ENCODE data around the gene SUMF1. TPM values are rescaled to one million over a fixed set of nuclear protein-coding genes. Genes with fewer than 3 reads are reported as not detected.
A peak's percentile ranks its signal among the peaks of the same experiment; 100 is the strongest.

Gene SUMF1
- total RNA-seq, 1 donor from 2014 or later: 8.6 TPM

DNA sequence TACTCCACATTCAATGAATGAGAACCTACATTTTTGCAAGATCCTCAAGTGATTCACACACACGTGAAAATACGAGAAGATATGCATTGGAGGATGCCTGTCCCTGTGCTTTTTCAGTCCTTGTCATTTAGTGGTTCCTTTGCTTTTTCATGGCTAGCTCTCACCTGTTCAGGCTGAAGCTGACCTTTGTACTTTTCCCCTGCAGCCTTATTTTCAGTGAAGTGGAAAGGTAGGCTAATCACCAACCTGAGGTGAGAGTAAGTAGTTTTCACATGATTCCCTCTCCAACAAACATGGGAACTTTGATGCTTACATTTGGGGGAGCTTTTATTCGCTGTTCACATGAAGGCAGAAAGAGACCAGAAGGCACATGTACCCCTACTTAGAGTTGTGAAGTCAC is 34.4 kb upstream of the SUMF1 start:
- no peaks in the 10 kb centered on the region for H3K9me3 ChIP-seq (replicated peaks)
- H3K27ac ChIP-seq (replicated peaks): no peak overlapping the region
- H3K36me3 ChIP-seq: peaks cover 32% of the 10 kb centered on the region
- H3K4me3 ChIP-seq: no peak overlapping the region
- H3K27me3 ChIP-seq (ENCODE audit: low read depth): no peaks in the 10 kb centered on the region
- peaks cover 58% of the 10 kb centered on the region for H3K4me1 ChIP-seq
- TF ChIP-seq, protein P1, sequence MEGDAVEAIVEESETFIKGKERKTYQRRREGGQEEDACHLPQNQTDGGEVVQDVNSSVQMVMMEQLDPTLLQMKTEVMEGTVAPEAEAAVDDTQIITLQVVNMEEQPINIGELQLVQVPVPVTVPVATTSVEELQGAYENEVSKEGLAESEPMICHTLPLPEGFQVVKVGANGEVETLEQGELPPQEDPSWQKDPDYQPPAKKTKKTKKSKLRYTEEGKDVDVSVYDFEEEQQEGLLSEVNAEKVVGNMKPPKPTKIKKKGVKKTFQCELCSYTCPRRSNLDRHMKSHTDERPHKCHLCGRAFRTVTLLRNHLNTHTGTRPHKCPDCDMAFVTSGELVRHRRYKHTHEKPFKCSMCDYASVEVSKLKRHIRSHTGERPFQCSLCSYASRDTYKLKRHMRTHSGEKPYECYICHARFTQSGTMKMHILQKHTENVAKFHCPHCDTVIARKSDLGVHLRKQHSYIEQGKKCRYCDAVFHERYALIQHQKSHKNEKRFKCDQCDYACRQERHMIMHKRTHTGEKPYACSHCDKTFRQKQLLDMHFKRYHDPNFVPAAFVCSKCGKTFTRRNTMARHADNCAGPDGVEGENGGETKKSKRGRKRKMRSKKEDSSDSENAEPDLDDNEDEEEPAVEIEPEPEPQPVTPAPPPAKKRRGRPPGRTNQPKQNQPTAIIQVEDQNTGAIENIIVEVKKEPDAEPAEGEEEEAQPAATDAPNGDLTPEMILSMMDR (IDR thresholded peaks at IDR 0.05; ENCODE audit: borderline replicate concordance): no peak
- no peak for DNase-seq
- intact Hi-C loops (cut with micrococcal nuclease): no loop called here

DNA sequence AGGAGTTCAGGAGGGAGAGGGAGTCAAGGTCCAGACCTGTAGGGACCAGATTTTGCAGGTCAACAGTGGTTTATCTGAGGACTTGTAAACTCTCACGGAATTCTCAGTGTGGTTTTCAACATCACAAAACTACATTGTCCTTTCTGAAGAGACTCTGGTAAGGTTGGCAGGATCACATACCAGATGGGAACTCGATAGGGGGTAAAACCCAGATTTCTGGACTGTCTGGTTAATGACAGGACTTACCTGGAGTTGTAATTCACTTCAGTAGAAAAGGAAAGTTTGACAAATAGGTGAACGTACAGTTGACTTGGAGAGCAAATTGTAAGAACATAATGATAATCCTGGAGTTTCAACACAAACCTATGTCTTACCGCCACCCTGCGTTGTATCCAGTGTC is 31.4 kb upstream of the SUMF1 start:
- TF ChIP-seq, protein P1 (IDR thresholded peaks at IDR 0.05; ENCODE audit: borderline replicate concordance): no peak
- intact Hi-C loops (cut with micrococcal nuclease): loop anchor here (10.0 kb wide), 2 partner anchors 86 to 144 kb away; no protein-coding TSS in a partner anchor
- peaks cover 32% of the 10 kb centered on the region for H3K36me3 ChIP-seq
- H3K4me3 ChIP-seq: no peak overlapping the region
- no peak overlapping the region for H3K27ac ChIP-seq (replicated peaks)
- H3K27me3 ChIP-seq (ENCODE audit: low read depth): no peaks in the 10 kb centered on the region
- peaks cover 60% of the 10 kb centered on the region for H3K4me1 ChIP-seq
- no peak for DNase-seq
- no peaks in the 10 kb centered on the region for H3K9me3 ChIP-seq (replicated peaks)

DNA sequence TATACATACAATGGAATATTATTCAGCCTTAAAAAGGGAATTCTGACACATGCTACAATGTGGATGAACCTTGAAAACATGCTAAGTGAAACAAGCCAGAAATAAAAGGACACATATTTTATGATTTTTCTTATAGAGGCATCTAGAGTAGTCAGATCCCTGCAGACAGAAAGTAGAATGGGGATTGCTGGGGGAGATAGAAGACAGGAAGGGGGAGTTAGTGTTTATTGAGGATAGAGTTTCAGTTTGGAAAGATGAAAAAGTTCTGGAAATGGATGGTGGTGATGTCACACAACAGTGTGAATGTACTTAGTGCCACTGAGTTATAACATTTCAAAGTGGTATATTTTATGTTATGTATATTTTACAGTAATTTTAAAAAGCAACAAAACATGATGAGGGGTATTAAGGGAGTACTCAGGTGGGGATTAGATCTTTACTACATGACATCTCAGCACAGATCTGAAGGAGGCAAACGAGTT is 30.8 kb upstream of the SUMF1 start:
- peaks cover 58% of the 10 kb centered on the region for H3K4me1 ChIP-seq
- intact Hi-C loops (cut with micrococcal nuclease): loop anchor here (10.0 kb wide), 2 partner anchors 87 to 143 kb away; no protein-coding TSS in a partner anchor
- TF ChIP-seq, protein P1 (IDR thresholded peaks at IDR 0.05; ENCODE audit: borderline replicate concordance): no peak

DNA sequence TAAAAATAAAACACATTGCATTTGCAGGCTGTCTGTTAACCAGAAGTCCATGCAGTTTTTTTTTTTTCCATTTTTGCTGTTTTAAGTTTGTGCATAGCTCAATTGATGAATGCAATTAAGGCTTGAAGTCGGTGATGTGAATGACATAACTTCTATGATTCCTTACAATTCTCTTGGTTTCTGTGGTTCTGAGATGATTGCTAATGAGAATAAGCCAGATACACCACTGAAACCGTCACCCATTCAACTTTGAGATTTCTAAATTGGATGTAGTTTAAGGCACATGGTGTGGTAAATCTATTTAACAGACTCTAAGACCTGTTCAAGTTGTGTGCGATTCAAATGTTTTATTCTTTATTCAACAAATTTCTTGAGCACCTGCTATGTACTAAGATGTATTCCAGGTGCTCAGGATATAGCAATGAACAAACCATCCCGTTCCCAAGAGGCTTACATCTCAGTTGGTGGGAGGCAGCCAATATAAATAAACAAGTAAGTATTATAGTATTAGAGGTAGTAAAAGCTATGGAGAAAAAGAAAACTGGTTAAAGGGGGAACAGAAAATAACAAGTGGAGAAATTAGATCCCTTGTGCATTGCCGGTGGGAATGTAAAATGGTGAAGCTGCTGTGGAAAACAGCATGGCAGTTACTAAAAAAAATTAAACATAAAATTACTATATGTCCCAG is 30.1 kb upstream of the SUMF1 start:
- TF ChIP-seq, protein P1 (IDR thresholded peaks at IDR 0.05; ENCODE audit: borderline replicate concordance): no peak
- Histone ChIP-seq H3K27ac (replicated peaks) (no peak overlapping the region), H3K36me3 (peaks cover 32% of the 10 kb centered on the region), H3K4me1 (peaks cover 58% of the 10 kb centered on the region), H3K9me3 (replicated peaks) (no peaks in the 10 kb centered on the region), H3K4me3 (peak overlapping the region; percentile 98), H3K27me3 (ENCODE audit: low read depth) (no peaks in the 10 kb centered on the region)
- no peak for DNase-seq
- intact Hi-C loops (cut with micrococcal nuclease): loop anchor here (10.0 kb wide), 2 partner anchors 88 to 142 kb away; no protein-coding TSS in a partner anchor

More for the DNA sequence above, 30.8 kb upstream of the SUMF1 start:
- Histone ChIP-seq H3K36me3 (peaks cover 32% of the 10 kb centered on the region), H3K27ac (replicated peaks) (no peak overlapping the region), H3K9me3 (replicated peaks) (no peaks in the 10 kb centered on the region), H3K27me3 (ENCODE audit: low read depth) (no peaks in the 10 kb centered on the region), H3K4me3 (no peak overlapping the region)
- DNase-seq: no peak

DNA sequence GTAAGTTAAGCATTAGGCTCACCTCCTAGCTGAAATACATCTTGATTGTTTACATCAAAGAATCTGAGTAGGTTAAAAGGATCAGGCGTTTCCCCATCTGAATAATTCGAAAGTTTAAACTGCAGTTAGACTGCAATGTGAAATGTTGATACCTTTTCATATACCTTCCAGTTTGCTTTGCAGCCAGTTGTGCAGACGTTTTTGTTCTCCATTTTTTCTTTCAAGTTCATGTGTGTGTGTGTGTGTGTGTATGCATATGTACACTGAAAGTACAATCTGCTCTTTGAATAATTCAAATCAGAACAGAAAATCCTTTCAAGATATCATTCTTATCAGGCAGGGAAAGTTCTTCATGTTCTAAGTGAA is 29.0 kb upstream of the SUMF1 start:
- H3K4me1 ChIP-seq: peaks cover 69% of the 10 kb centered on the region
- H3K27me3 ChIP-seq (ENCODE audit: low read depth): no peaks in the 10 kb centered on the region
- H3K9me3 ChIP-seq (replicated peaks): no peaks in the 10 kb centered on the region
- TF ChIP-seq, protein P1 (IDR thresholded peaks at IDR 0.05; ENCODE audit: borderline replicate concordance): no peak
- peaks cover 25% of the 10 kb centered on the region for H3K36me3 ChIP-seq
- intact Hi-C loops (cut with micrococcal nuclease): loop anchor here (10.0 kb wide), 2 partner anchors 89 to 141 kb away; no protein-coding TSS in a partner anchor
- peak overlapping the region; percentile 95 for H3K27ac ChIP-seq (replicated peaks)
- no peak for DNase-seq
- peak overlapping the region; percentile 98 for H3K4me3 ChIP-seq

All from left ventricle myocardium inferior (tissue), 1 donor.